ENCODE data around the gene TMC2. TPM values are rescaled to one million over a fixed set of nuclear protein-coding genes. Genes with fewer than 3 reads are reported as not detected.
"Not testable (repeated sequence)": the region's sequence is repeated elsewhere in the genome, so short reads cannot be mapped to it uniquely, and the experiment has no call there.

TMC2 gene
- total RNA-seq, 1 experiment from 2014 or later: not detected

- H3K27me3 ChIP-seq (ENCODE audit: control insufficient read depth, insufficient read depth, low read length): 0 out of 2 replicates have a peak, but pooled peaks cover 2% of the 10 kb centered on the region
- H3K9me3 ChIP-seq (ENCODE audit: control insufficient read depth, insufficient read depth, low read depth, low read length): no peaks in the 10 kb centered on the region
- in situ Hi-C loops (cut with HindIII; ENCODE audit: low pct_unique_long_range_greater_than_20kb, low sequenced_read_pairs): no loop called here
- no TSS peak for BruUV-seq (replicated peaks)
- no peak for DNase-seq (ENCODE audit: low read depth, low spot score)
- intact Hi-C loops (cut with micrococcal nuclease; ENCODE audit: unreplicated experiment): no loop called here
- no peak for ATAC-seq
- no peak overlapping the region for H3K27ac ChIP-seq (ENCODE audit: low read length)
- H3K4me1 ChIP-seq (ENCODE audit: control insufficient read depth, insufficient read depth, low read length): no peaks in the 10 kb centered on the region
- no peak overlapping the region for H3K4me3 ChIP-seq (ENCODE audit: low read depth in 2 of 2, low read length in 2 of 2)
- H3K36me3 ChIP-seq (ENCODE audit: control insufficient read depth, insufficient read depth, low read length): no peaks in the 10 kb centered on the region
- CTCF ChIA-PET: no interaction called here
- TF ChIP-seq POLR2AphosphoS5 (IDR thresholded peaks at IDR 0.05; ENCODE audit: low read depth, low read length): no peak
- TF ChIP-seq REST (IDR thresholded peaks at IDR 0.05; ENCODE audit: insufficient read depth in 1 of 2, low read depth in 2 of 2, low read length in 1 of 2): no peak
- TF ChIP-seq CTCF (IDR thresholded peaks at IDR 0.05): no peak
- no peak for TF ChIP-seq TCF7L2 (IDR thresholded peaks at IDR 0.05; ENCODE audit: low read depth, low read length)
- no peak for TF ChIP-seq SIN3A (IDR thresholded peaks at IDR 0.05; ENCODE audit: borderline replicate concordance, insufficient read depth, low read depth, low read length)
- POLR2A ChIA-PET: no interaction called here
Observed at GRCh38 chr20:2680046-2680445, 143.7 kb downstream of the TMC2 start.

GRCh38 chr20:2682040-2682439 is 145.7 kb downstream of the TMC2 start:
- H3K4me3 ChIP-seq (ENCODE audit: low read depth in 2 of 2, low read length in 2 of 2); in situ Hi-C loops (cut with HindIII; ENCODE audit: low pct_unique_long_range_greater_than_20kb, low sequenced_read_pairs); ATAC-seq; H3K9me3 ChIP-seq (ENCODE audit: control insufficient read depth, insufficient read depth, low read depth, low read length); CTCF ChIA-PET; POLR2A ChIA-PET; intact Hi-C loops (cut with micrococcal nuclease; ENCODE audit: unreplicated experiment); H3K4me1 ChIP-seq (ENCODE audit: control insufficient read depth, insufficient read depth, low read length); BruUV-seq (replicated peaks); H3K36me3 ChIP-seq (ENCODE audit: control insufficient read depth, insufficient read depth, low read length); H3K27me3 ChIP-seq (ENCODE audit: control insufficient read depth, insufficient read depth, low read length); H3K27ac ChIP-seq (ENCODE audit: low read length); DNase-seq (ENCODE audit: low read depth, low spot score): not testable (repeated sequence)

GRCh38 chr20:2684817-2685216 is 148.4 kb downstream of the TMC2 start:
- CTCF ChIA-PET: interaction anchor here (0.6 kb wide), 1 partner anchor 15 kb away, joined by 5 read pairs; no protein-coding TSS in a partner anchor
- DNase-seq (ENCODE audit: low read depth, low spot score); POLR2A ChIA-PET; BruUV-seq (replicated peaks); H3K27me3 ChIP-seq (ENCODE audit: control insufficient read depth, insufficient read depth, low read length); H3K27ac ChIP-seq (ENCODE audit: low read length); ATAC-seq; in situ Hi-C loops (cut with HindIII; ENCODE audit: low pct_unique_long_range_greater_than_20kb, low sequenced_read_pairs); H3K9me3 ChIP-seq (ENCODE audit: control insufficient read depth, insufficient read depth, low read depth, low read length); H3K4me1 ChIP-seq (ENCODE audit: control insufficient read depth, insufficient read depth, low read length); H3K36me3 ChIP-seq (ENCODE audit: control insufficient read depth, insufficient read depth, low read length); H3K4me3 ChIP-seq (ENCODE audit: low read depth in 2 of 2, low read length in 2 of 2): not testable (repeated sequence)
- intact Hi-C loops (cut with micrococcal nuclease; ENCODE audit: unreplicated experiment): loop anchor here (5.0 kb wide), 2 partner anchors 57 to 167 kb away; no protein-coding TSS in a partner anchor
